ENCODE data around the gene MACROD1. TPM values are rescaled to one million over a fixed set of nuclear protein-coding genes. Genes with fewer than 3 reads are reported as not detected.

MACROD1 gene
- total and polyA plus RNA-seq, 2 of the 13 experiments (the other 11 are each of a cell fraction or from before 2014, with no cell fraction given), result 23.1 to 34.5 TPM

GRCh38 chr11:64204464-64204989 lies 38.6 kb upstream of the MACROD1 start:
- BruUV-seq (replicated peaks), result no TSS peak
- peak; percentile 25 for ATAC-seq
- peaks cover 17% of the 10 kb centered on the region for H3K4me1 ChIP-seq (ENCODE audit: insufficient read depth, low read length)
- no peak overlapping the region for H3K9ac ChIP-seq (ENCODE audit: insufficient read depth, low read depth, low read length)
- H3K79me2 ChIP-seq (ENCODE audit: insufficient read depth, low read length), result no peaks in the 10 kb centered on the region
- no peak overlapping the region for H3K4me3 ChIP-seq (replicated peaks in 1 of 3; ENCODE audit: insufficient read depth in 1 of 3, low read depth in 2 of 3, low read length in 3 of 3)
- ChIA-PET CTCF (ENCODE audit: low intra/inter-chr PET ratio, low total read pairs) (interaction anchor here (1.3 to 1.7 kb wide), 2 partner anchors 96 to 100 kb away, joined by 6 to 7 read pairs; partner anchors contain the start of gene CATSPERZ), POLR2A (interaction anchor here (0.8 to 3.8 kb wide), 11 partner anchors 13 to 127 kb away, joined by 3 to 18 read pairs (median 5); partner anchors contain the start of genes CATSPERZ, FKBP2, NUDT22 and STIP1)
- DNase-seq (ENCODE audit: low spot score), result peak; percentile 59
- intact Hi-C loops (cut with micrococcal nuclease; ENCODE audit: unreplicated experiment), result no loop called here
- 88% methylated on average over 7 of the region's 7 CpGs for WGBS (ENCODE audit: low lambda C conversion rate)
- FAIRE-seq, result peak; percentile 43
- in situ Hi-C loops (cut with HindIII; ENCODE audit: extremely low pct_ligation_motif_present, low pct_unique_long_range_greater_than_20kb), result no loop called here
- peaks cover 36 to 45% of the 10 kb centered on the region in 2 experiments for H3K36me3 ChIP-seq (replicated peaks in 1 of 2; ENCODE audit: control insufficient read depth in 1 of 2, insufficient read depth in 2 of 2, low read length in 2 of 2)
- no peaks in the 10 kb centered on the region for H3K27me3 ChIP-seq (ENCODE audit: control insufficient read depth in 1 of 2, insufficient read depth in 2 of 2, low read length in 2 of 2)
- no peak overlapping the region for H3K27ac ChIP-seq (ENCODE audit: extremely low read length, insufficient read depth, low read length)
- H3K9me3 ChIP-seq (ENCODE audit: low read length), result no peaks in the 10 kb centered on the region
- H4K20me1 ChIP-seq (ENCODE audit: insufficient read depth, low read length), result 0 out of 2 replicates have a peak, but pooled peaks cover 2% of the 10 kb centered on the region
- H3K4me2 ChIP-seq (ENCODE audit: low read depth, low read length), result no peak overlapping the region
- no peak overlapping the region for H2AFZ ChIP-seq (ENCODE audit: low read length)
- TF ChIP-seq ARID4A (CRISPR knock-in tag; IDR thresholded peaks at IDR 0.05; ENCODE audit: borderline replicate concordance) (peak; percentile 29; the same call in 1 of the 2 replicates), SAP130 (CRISPR knock-in tag; IDR thresholded peaks at IDR 0.05; ENCODE audit: low read depth) (peak; percentile 64), ZBTB8A (CRISPR knock-in tag; IDR thresholded peaks at IDR 0.05; ENCODE audit: borderline replicate concordance, low read depth) (no peak), HNF1B (CRISPR knock-in tag; IDR thresholded peaks at IDR 0.05) (peak; percentile 24; the same call in 1 of the 2 replicates), MXI1 (IDR thresholded peaks at IDR 0.05; ENCODE audit: borderline replicate concordance, low read depth, low read length) (peak; percentile 17; the same call in 1 of the 3 replicates), KMT2A (CRISPR knock-in tag; IDR thresholded peaks at IDR 0.05) (no peak), XRCC5 (optimal IDR thresholded peaks at IDR 0.05; ENCODE audit: low read length) (peak; percentile 43), SMC3 (IDR thresholded peaks at IDR 0.05; ENCODE audit: low read length) (peak; percentile 82; the same call in 1 of the 2 replicates), REL (CRISPR knock-in tag; conservative IDR thresholded peaks at IDR 0.05) (no peak), ZNF724P (CRISPR knock-in tag; IDR thresholded peaks at IDR 0.05; ENCODE audit: borderline replicate concordance) (no peak), PATZ1 (CRISPR knock-in tag; IDR thresholded peaks at IDR 0.05) (peak; percentile 15; the same call in 1 of the 2 replicates)
- TF ChIP-seq, protein P1, sequence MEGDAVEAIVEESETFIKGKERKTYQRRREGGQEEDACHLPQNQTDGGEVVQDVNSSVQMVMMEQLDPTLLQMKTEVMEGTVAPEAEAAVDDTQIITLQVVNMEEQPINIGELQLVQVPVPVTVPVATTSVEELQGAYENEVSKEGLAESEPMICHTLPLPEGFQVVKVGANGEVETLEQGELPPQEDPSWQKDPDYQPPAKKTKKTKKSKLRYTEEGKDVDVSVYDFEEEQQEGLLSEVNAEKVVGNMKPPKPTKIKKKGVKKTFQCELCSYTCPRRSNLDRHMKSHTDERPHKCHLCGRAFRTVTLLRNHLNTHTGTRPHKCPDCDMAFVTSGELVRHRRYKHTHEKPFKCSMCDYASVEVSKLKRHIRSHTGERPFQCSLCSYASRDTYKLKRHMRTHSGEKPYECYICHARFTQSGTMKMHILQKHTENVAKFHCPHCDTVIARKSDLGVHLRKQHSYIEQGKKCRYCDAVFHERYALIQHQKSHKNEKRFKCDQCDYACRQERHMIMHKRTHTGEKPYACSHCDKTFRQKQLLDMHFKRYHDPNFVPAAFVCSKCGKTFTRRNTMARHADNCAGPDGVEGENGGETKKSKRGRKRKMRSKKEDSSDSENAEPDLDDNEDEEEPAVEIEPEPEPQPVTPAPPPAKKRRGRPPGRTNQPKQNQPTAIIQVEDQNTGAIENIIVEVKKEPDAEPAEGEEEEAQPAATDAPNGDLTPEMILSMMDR (CRISPR knock-in tag; IDR thresholded peaks at IDR 0.05), result peak; percentile 83
- TF ChIP-seq, protein P2, sequence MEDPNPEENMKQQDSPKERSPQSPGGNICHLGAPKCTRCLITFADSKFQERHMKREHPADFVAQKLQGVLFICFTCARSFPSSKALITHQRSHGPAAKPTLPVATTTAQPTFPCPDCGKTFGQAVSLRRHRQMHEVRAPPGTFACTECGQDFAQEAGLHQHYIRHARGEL (CRISPR knock-in tag; IDR thresholded peaks at IDR 0.05), result no peak

Data from HepG2 (cell line).